Transverse colon (tissue), 1 donor: ENCODE measurements around the gene TSPAN5.

Experiments
- EP300 ChIP-seq: sonication (generic); formaldehyde crosslinking; IDR thresholded peaks from one replicate; pipeline ENCODE4 v1.6.1; 2017; ENCODE audit warnings: antibody characterized with exemption, low read depth
- POLR2A ChIP-seq: fragments of 450-650 bp; IDR thresholded peaks from one replicate; pipeline ENCODE4 v1.6.1; 2016; ENCODE audit warnings: antibody characterized with exemption, mild to moderate bottlenecking, moderate library complexity

- no peak for TF ChIP-seq EP300
- no peak for TF ChIP-seq POLR2A
Measured at GRCh38 chr4:98482847-98483806, 175.3 kb downstream of the TSPAN5 start.
